Suppressor macrophage treated with lipopolysaccharide for 1 hour (primary cell): ENCODE results near the gene MROH7.
"Not testable (repeated sequence)": the region's sequence is repeated elsewhere in the genome, so short reads cannot be mapped to it uniquely, and the experiment has no call there.

ENCODE experiments used
- DNase-seq, 3 donors: peaks; one replicate each; pipeline ENCODE4 v3.0.0-alpha.2; 2020 to 2022

The MROH7 gene

DNA sequence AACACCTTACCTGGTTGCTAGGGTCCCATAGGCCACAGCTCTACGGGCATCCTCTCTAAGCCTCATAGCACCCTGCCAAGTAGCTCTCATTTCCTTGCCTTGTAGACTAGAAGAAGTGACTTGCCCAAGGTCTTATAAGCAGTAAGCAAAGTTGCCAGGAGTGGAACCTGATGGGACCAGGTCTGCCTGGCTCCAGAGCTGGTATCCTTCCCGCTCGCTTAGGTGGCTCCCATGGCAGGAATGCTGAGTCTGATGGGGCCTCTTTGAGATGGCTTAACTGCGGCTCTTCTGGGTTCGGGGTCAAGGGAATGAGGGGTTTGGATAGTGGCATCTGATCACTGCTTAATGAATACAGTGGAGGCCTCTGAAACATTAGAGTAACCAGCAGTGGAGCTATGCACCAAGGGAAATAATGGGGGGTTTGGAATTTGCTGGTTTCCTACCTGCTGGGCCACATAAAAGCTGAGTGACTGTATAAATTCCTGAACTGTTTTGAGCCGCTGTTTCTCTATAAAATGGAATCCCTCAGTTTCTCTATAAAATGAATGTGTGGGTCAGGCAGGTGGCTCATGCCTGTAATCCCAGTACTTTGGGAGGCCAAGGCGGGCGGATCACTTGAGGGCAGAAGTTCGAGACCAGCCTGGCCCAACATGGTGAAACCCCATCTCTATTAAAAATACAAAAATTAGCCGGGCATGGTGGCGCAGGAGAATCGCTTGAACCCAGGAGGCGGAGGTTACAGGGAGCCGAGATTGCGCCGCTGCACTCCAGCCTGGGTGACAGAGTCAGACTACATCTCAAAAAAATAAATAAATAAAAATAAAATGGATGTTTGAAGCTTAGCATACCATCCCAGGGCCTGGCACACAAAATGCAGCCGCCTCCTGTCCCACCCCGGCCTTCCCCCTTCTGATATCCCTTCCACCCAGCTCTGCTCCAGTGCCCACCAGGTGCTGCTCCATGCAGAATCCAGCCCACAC lies 30.7 kb upstream of the MROH7 start:
- DNase-seq: no peak

DNA sequence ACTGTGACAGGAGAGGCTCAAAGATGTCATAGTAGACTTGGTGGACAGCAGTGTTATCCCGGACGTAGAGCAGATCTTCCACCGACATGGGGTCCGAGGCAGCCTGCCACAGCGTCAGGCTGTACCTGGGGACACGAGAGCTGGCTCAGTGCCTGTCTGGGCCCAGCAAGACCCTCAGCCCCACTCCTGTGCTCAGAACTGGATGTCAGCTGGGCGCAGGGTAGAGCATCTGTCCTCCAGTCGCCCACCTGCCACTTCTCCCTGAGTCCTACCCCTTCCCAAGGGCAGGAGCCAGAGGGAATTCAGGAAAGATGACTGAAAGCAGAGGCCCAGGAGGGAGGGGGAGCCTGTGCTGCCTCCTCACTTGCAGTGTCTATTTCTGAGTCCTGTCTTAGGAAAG lies 30.0 kb upstream of the MROH7 start:
- DNase-seq: no peak

DNA sequence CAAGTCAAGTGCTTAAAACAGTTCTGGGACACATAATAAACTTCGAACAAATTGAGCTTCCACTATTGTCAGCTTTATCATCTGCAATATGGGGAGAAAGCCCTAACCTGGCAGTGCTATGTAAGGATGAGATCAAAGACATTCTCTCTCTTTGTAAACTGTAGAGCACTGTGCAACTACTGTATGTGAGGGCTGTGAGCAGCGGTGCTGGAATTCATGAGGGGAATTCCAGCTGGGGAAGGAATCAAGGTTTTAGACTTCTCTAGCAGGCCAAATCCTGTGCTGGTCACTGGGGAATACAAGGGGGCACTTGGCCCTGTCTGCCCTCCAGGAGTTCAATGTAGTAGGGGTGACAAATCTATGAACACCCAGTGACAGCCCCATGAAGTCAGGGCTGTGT lies 27.6 kb upstream of the MROH7 start:
- DNase-seq: peak; percentile 17 to 40 (median 35)

DNA sequence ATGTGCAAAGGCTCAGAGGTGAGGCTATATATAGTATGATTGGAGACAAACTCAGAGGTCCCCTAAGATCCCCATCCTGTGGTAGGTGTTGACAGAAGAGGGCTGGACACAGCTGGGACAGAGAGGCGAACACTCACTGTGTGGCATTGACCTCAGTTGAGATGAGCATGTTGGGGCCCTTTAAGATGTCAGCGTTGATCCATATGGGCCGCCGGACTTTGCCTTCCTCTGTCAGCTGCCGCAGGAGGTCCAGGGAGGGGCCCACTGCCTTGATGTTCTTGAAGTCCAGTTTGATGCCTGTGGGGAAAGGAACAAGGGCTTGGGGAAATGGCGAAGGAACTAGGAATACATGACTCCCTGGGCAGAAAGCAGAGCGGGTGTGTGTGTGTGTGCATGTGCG lies 27.0 kb upstream of the MROH7 start:
- no peak for DNase-seq

DNA sequence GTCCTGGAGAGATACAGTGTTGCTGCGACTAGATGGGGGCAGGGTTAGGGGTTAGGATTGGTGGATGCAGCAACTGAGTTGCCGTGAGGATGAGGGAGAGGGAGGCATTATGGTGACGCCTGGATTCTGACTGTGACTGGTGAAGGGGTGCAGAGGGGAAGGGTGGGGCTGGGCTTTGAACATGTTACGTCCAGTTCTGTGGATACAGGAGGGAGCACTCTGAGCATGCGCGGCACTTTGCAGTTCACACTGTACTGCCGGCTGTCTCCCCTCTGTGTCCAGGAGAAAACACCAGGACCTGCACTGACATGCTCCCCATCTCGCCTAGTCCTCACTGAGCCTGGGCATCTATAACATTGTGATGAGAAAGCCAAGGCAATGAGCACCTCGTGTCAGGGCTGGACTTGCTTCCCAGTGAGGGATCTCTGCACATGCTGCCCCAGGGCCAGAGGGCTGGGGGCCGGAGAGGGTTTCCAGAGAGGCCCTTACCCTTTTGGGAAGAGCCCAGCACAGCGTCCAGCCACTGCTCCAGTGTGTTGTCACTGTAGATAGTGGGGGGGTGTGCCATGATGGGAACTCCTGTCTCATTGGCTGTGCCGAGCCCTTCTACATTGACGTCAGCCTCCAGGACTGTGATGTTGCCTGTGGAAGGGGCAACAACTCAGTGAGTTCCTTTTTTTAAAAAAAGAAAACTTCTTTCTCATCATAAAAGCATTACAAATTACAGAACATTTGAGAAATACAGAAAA lies 25.9 kb upstream of the MROH7 start:
- DNase-seq: peak; percentile 67 to 80 (median 69)

DNA sequence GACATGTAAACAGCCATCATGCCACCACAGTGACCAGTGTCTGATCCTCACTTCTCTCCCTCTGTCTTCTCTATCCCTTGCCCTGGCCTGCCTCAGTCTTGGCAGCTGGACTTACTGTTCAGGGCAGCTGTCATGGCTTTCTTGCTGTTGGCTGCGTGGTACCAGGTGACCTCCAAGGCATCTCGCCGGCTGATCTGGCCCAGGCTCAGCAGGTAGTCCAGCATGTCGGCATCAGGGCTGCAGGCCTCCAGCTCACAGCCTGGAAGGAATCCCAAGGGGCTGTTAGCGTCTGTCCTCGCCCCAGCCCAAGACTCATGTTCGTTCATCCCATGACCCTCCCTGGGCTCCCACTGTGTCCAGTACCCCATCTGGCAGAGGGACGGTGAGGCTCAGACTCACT lies 21.8 kb upstream of the MROH7 start:
- DNase-seq: no peak

DNA sequence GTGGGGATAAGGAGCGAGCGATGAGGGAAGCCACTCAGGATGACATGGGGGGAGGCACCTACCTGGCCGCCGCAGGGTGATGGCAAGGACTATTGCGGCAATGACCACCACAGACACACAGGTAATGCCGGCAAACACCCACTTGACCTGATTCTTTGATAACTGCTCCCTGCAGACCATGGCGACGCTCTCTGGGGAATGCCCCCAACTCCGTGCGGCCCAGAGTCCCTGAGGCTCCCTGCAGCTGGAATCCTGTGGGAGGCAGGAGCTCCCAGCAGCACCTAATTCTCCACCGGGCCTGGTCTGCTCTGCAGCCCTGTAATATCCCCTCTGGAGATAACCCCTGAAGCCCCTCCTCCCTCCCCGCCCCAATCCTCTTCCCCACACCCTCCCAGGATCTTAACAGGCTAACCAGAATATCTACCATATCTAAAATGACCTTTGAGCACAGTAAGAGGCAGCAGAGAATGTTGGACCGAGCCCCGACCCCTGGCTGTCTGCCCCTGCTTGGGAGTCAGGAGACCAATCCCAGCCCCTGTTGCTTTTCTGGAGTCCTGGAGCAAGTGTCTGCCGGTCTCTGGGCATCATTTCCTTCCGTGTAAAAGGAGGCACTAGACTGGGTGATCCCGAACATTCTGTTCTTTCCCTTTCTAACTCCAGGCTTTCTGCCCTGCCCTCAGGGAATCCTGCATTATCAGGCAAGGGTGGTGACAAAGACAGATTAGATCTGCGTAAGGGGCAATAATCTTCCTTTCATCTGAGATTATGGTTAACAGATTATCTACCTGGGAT lies 18.2 kb upstream of the MROH7 start, which contains the start of gene FAM151A:
Gene FAM151A (minus strand): TSS at position 310 of the 792 bp plus-strand sequence. CDS start 130 bp downstream, at position 180.
- no peak for DNase-seq

DNA sequence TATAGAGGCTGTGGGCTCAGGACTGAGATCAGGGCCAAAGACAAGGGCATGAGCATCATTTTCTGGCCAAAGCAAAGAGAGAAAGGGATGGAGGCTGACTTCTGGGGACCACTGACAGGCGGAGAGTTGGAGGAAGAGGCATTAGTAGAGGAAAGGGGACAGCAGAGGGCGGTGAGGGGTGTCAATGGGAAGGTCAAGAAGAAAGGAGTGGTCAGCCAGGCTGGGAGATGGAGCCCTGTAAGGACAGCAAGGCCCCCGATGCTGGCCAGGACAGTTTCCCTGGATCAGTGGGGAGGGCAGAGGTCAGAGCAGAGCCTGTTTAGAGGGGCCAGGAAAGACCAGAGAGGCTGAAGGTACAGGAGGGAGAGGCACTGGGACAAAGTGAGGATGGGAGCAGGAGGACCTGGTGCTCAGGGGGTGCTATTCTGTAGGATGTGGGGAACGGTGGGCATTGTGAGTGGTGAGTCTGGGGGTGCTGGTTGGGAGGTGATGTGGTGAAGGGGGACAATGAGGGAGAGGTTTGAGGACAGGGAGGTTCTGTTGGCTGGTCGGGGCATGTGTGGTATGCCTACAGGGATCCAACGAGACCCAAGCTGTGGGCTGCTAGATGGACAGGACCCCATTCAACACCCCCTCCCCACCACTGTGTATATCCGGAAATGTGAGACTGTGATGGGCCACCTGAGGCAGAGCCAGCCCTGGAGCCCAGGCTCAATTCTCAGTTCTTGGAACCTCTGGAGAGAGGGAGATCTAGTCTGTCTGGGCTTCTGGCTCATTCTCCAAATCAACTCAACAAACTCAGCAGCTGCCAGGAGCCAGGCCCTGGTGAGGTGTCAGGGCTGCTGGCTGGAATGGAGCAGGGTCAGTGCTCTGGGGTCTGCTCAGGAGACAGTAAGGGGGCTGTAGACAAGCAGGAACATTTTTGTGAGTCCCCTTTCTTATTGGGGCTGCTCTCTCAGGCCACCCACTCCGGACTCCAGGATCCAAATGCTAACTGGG lies 16.8 kb upstream of the MROH7 start:
- DNase-seq: no peak

DNA sequence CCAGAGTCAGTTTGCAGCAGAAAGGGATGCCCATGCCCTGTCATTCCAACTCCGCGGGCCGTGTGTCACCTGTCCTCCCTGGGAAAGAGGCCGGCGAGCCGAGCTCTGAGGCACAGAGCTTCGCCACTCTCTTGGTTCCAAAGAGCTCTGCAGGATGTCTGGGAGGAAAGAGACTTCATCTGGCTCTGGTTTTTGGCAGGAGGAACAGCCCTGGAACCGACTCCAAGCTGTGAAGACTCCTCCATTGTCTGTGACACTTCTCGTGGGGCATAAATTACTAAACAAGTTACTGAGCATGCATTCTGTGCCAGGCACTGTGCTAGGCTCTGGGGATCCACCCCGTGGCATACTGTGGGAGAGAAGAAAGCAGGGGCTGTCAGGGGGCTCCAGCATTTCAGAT lies 14.4 kb upstream of the MROH7 start:
- DNase-seq: no peak

DNA sequence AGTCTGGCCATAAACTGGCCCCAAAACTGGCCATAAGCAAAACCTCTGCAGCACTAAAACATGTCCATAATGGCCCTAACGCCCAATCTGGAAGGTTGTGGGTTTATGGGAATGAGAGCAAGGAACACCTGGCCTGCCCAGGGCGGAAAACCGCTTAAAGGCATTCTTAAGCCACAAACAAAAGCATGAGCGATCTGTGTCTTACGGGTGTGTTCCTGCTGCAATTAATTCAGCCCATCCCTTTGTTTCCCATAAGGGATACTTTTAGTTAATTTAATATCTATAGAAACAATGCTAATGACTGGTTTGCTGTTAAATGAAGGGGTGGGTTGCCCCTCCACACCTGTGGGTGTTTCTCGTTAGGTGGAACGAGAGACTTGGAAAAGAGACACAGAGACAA lies 5.8 kb upstream of the MROH7 start:
- DNase-seq: not testable (repeated sequence)

DNA sequence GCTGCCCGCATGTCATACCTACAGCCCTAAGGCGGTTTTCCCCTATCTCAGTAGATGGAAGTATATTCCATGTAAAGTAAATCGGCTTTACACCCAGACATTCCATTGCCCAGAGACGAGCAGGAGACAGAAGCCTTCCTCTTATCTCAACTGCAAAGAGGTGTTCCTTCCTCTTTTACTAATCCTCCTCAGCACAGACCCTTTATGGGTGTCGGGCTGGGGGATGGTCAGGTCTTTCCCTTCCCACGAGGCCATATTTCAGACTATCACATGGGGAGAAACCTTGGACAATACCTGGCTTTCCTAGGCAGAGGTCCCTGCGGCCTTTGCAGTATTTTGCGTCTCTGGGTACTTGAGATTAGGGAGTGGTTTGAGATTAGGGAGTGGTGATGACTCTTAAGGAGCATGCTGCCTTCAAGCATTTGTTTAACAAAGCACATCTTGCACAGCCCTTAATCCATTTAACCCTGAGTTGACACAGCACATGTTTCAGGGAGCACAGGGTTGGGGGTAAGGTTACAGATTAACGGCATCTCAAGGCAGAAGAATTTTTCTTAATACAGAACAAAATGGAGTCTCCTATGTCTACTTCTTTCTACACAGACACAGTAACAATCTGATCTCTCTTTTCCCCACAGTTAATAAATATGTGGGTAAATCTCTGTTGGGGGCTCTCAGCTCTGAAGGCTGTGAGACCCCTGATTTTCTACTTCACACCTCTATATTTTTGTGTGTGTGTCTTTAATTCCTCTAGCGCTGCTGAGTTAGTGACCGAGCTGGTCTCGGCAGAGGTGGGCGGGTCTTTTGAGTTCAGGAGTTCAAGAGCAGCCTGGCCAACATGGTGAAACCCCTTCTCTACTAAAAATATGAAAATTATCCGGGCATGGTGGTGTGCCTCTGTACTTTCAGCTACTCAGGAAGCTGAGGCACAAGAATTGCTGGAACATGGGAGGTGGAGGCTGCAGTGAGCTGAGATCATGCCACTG lies 4.8 kb upstream of the MROH7 start:
- DNase-seq: not testable (repeated sequence)

DNA sequence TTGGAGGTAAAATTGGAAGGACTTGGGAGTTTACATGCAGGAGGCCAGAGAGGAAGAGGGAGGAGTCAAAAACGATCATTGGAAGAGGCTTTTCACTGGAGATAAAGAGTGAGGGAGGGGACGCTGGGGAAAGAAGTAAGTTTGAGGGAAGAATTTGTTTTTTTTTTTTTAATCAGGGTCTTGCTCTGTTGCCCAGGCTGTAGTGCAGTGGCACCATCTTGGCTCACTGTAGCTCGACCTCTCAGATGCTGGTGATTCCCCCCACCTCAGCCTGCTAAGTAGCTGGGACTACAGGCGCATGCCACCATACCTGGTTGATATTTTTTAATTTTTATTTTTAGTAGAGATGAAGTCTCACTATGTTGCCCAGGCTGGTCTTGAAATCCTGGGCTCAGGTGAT lies 1.2 kb upstream of the MROH7 start:
- DNase-seq: no peak

DNA sequence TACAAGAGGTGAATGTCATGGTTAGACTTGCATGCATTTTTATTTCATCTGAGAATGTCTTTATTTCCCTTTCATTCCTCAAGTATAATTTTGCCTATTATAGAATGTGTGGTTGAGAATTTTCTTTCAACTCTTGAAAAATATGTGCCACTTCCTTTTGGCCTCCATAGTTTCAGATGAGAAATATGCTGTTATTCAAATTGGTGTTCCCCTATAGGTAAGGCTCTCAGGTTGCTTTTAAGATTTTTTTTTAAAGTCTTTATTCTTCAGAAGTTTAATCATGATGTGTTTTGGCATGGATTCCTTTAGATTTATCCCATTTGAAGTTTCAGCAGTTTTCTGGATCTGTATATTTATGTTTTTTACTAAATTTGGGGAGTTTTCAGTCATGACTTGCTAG lies 2.1 kb downstream of the MROH7 start:
- DNase-seq: no peak

DNA sequence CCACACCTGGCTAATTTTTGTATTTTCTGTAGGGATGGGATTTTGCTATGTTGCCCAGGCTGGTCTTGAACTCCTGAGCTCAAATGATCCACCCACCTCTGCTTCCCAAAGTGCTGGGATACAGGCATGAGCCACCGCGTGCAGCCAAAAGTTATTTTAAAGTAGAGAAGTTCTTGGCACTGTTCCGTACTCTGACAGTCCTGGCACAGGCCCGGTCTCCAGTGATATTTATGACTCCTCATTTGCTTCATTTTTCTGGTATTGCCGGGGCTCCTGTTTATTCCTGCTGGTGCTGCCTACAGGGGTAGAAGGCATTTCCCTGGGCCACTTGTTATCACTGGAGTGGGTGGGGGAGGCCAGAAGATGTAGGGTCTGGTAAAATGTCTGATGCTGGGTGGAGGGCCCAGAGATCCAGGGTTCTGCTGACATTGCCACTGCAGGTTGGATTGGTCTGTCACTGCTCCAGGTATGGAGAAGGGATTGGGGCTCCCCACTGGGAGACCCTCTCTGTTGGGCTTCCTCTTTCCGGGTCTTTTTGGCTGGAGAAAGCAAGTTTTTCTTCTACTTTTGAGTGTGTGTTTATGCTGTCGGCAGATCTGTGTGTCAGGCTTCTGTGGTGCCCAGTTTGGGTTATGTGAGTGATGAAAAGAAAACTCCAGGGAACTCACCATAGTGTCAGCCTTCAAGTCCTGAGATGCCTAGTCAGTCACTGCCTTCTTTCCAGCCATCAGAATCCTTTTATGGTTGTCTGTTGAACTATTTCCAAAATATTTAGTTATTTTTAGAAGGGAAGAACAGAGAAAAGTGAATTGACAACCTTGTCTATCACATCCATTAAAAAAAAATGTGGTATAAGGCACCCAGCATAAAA lies 4.5 kb downstream of the MROH7 start:
- DNase-seq: no peak

DNA sequence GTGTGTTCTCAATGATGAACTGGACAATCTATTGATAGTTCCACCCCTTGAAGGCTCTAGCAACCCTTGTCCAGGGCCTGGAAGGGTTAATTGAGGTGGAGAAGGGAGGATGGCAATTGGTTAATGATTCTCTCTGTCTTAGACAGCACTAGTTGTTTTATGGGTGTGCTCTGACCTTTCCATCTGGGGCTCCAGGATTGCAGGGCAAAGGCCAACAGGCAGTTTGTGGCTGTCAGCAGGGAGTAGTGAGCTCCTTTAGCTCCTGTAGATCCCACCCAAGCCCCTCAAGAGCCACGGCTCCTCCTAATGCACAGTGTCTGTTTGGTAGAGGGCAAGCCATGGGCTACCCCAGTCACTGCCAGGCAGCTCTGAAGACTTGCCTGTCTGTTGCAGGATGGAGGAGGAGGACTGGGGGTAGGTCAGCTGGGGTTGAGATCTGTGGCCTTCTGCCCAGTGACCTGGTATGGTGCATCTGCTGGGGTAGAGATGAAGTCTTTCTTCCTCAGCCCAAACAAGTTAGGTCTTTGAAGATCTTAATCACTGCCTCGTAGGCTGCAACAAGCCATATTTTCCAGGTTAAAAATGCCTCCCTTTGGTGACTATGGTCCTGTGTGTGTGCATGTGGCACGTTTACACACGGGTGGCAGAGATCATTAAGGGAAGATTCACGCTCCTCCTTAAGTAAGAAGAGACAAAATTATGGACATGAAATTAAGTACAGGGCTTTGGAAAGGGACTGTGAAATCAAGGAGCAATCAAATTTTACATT lies 7.7 kb downstream of the MROH7 start:
- no peak for DNase-seq

DNA sequence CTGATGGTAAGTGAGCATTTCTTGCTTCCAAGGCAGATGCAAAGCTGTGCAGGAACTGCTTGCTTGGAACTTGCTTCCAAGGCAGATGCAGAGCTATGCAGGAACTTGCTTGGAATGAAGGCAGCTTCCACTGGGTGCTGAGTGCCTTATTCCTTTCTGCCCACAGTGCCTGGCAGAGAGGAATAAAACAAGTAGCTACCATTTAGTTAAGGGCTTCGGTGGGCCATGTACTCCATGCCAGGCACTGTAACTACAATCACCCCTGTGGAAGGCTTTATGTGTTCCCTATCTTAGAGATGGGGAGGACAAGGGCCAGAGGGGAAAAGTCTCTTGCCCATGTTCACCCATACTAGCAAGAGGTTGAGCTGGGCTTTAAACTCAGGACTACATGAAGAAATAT lies 8.3 kb downstream of the MROH7 start:
- no peak for DNase-seq

DNA sequence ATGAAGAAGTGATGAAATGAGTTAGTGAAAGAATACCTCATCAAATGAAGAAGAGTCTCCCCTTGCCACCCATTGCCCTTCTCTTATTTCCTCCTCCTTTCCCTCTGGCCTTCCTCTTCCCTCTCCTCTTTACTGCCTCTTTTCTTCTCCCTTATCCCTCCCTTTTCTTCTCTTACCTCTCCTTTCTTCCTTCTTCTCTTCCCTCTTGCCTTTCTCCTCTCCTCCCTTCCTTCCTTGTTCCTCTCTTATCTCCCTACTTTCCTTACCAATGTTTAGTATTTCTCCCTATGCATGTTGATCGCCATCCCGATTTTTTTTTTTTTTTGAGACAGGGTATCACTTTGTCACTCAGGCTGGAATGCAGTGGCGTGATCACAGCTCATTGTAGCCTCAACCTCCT lies 8.8 kb downstream of the MROH7 start:
- no peak for DNase-seq

DNA sequence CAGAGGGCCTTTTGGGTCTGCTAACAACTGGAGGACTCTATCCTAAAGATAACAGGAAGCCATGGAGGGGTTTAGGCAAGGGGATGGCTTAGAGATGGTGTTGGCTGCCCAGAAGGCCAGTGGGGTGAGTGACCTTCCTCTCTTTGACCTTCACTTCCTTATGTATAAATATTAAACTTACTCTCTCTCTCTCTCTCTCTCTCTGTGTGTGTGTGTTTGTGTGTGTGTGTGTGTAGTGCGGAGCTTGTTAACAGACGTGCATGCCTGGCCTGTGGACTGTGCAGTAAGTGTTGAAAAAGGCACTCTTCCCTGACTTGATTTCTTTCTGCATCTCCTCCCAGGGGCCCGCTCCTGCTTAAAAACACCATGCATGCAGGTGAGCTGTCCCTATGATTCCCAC lies 10.0 kb downstream of the MROH7 start:
- no peak for DNase-seq

DNA sequence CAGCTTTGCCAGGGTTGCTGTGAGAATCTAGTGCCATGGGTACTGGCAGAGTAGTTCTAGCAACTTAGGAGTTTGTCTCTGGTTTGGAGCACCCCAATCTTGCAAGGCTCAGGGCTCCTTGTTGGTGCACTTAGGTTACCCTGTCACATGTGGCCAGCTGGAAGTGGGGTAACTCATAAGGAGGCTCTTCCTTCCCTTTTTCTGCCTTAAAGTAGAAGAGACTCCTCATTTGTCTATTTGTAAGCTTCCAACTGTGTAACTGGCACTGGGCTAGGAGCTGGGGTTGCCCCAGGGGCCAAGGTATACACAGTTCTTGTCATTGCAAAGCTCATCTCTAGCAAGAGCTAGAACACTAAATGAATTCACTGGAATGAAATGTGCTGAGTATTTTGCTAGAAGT lies 10.6 kb downstream of the MROH7 start:
- DNase-seq: peak; percentile 50 to 58 (median 57)
